HepG2 (cell line): Measurements from ENCODE around the gene CNOT8.

ENCODE experiments used
- CHD4 ChIP-seq: fragments of 200-600 bp; sonication (generic); IDR thresholded peaks from 2 replicates; pipeline ENCODE4 v1.7.0; 2017; ENCODE audit warnings: mild to moderate bottlenecking, low read length, borderline replicate concordance
- HNRNPUL1 ChIP-seq: fragments of 200-400 bp; formaldehyde crosslinking; IDR thresholded peaks from 2 replicates; pipeline ENCODE4 v1.6.1; 2017; ENCODE audit warnings: low read depth, mild to moderate bottlenecking, low read length, moderate library complexity
- PHF21A ChIP-seq: sonication (generic); formaldehyde crosslinking; IDR thresholded peaks from 2 replicates; pipeline ENCODE4 v1.5.0; 2020; ENCODE audit warnings: mild to moderate bottlenecking, missing genetic modification reagents
- SIN3A ChIP-seq: IDR thresholded peaks from 2 replicates; pipeline ENCODE4 v1.6.1; 2011; ENCODE audit warnings: low read depth, mild to moderate bottlenecking, control low read depth, low read length, borderline replicate concordance
- TSC22D2 ChIP-seq: sonication (generic); formaldehyde crosslinking; IDR thresholded peaks from 2 replicates; pipeline ENCODE4 v1.5.1; 2020; ENCODE audit warnings: missing genetic modification reagents, mild to moderate bottlenecking, borderline replicate concordance
- ZNF143 ChIP-seq: sonication (generic); formaldehyde crosslinking; IDR thresholded peaks from 2 replicates; pipeline ENCODE4 v1.4.0; 2020; ENCODE audit warnings: missing genetic modification reagents
- TF ChIP-seq, protein P1 (sequence below): sonication (generic); formaldehyde crosslinking; IDR thresholded peaks from 2 replicates; pipeline ENCODE4 v1.5.0; 2020; ENCODE audit warnings: mild to moderate bottlenecking, missing genetic modification reagents, moderate library complexity

DNA sequence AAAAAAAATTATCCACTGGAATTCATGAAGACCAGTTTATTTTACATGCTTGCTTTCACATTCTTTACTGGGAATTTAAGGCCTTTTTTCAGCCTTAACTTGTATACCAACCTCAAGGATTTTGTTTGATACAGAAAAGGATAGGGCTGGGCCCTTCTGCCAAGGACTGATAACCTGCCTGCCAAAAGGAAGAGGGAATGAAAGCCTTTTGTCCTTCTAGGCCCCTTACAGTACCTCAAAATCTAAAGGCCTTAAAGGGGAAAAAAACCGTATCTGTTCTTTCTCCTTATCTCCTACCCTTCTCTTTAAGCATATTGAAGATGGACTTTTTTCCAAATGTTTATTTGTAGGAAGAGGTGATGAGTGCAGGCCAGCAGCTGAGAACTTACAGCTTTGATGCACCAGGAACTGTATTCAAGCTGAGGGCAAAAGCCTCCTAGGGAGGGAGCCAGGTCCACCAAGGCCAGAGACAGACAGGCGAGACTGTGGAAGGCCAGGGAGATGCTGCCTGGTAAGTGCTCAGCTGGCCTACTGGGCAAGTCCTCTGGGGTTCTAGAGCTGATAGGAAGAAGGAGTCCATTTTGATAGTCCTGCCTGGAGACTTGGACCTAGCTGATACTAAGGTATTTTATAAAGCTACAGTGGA is 39.8 kb upstream of the CNOT8 start:
- TF ChIP-seq PHF21A (no peak), TSC22D2 (CRISPR knock-in tag) (no peak), HNRNPUL1 (no peak), ZNF143 (CRISPR knock-in tag) (no peak), SIN3A (no peak), CHD4 (no peak)
- TF ChIP-seq, protein P1, sequence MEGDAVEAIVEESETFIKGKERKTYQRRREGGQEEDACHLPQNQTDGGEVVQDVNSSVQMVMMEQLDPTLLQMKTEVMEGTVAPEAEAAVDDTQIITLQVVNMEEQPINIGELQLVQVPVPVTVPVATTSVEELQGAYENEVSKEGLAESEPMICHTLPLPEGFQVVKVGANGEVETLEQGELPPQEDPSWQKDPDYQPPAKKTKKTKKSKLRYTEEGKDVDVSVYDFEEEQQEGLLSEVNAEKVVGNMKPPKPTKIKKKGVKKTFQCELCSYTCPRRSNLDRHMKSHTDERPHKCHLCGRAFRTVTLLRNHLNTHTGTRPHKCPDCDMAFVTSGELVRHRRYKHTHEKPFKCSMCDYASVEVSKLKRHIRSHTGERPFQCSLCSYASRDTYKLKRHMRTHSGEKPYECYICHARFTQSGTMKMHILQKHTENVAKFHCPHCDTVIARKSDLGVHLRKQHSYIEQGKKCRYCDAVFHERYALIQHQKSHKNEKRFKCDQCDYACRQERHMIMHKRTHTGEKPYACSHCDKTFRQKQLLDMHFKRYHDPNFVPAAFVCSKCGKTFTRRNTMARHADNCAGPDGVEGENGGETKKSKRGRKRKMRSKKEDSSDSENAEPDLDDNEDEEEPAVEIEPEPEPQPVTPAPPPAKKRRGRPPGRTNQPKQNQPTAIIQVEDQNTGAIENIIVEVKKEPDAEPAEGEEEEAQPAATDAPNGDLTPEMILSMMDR (CRISPR knock-in tag): no peak
